HG03378 (cell line): ENCODE data around the gene EFCAB12.
"Not testable (repeated sequence)": the region's sequence is repeated elsewhere in the genome, so short reads cannot be mapped to it uniquely, and the experiment has no call there.

Experiments
- ATAC-seq: cut with Tn5 transposase; IDR thresholded peaks from one replicate; pipeline ENCODE4 v1.9.1; 2021; ENCODE audit warnings: mild to moderate bottlenecking, moderate library complexity; ENCODE audit not compliant: unreplicated experiment

Gene EFCAB12

GRCh38 chr3:129399145-129399894, 29.1 kb downstream of the EFCAB12 start:
- peak; percentile 79 for ATAC-seq

GRCh38 chr3:129398803-129399144, 29.7 kb downstream of the EFCAB12 start:
- ATAC-seq: peak; percentile 20

- ATAC-seq: not testable (repeated sequence)
Measured at GRCh38 chr3:129393760-129394564, 34.5 kb downstream of the EFCAB12 start.

- no peak for ATAC-seq
Measured at GRCh38 chr3:129393271-129393670, 35.2 kb downstream of the EFCAB12 start.

- ATAC-seq: not testable (repeated sequence)
Measured at GRCh38 chr3:129392106-129392887, 36.1 kb downstream of the EFCAB12 start.

- ATAC-seq: not testable (repeated sequence)
Measured at GRCh38 chr3:129391583-129391982, 36.9 kb downstream of the EFCAB12 start.

- ATAC-seq: no peak
Measured at GRCh38 chr3:129389572-129389937, 38.9 kb downstream of the EFCAB12 start.

- ATAC-seq: not testable (repeated sequence)
Measured at GRCh38 chr3:129388791-129389571, 39.5 kb downstream of the EFCAB12 start.

- no peak for ATAC-seq
Measured at GRCh38 chr3:129387487-129387886, 40.9 kb downstream of the EFCAB12 start.

- ATAC-seq: no peak
Measured at GRCh38 chr3:129386984-129387383, 41.5 kb downstream of the EFCAB12 start.

GRCh38 chr3:129385507-129385906, 42.9 kb downstream of the EFCAB12 start:
- not testable (repeated sequence) for ATAC-seq

GRCh38 chr3:129384594-129385323, 43.7 kb downstream of the EFCAB12 start:
- ATAC-seq: no peak

GRCh38 chr3:129384103-129384502, 44.3 kb downstream of the EFCAB12 start:
- ATAC-seq: not testable (repeated sequence)

GRCh38 chr3:129383292-129383860, 45.1 kb downstream of the EFCAB12 start:
- ATAC-seq: peak; percentile 59

GRCh38 chr3:129382366-129382765, 46.1 kb downstream of the EFCAB12 start:
- no peak for ATAC-seq

GRCh38 chr3:129379582-129380358, 48.7 kb downstream of the EFCAB12 start:
- no peak for ATAC-seq

- no peak for ATAC-seq
Measured at GRCh38 chr3:129378949-129379348, 49.5 kb downstream of the EFCAB12 start.

GRCh38 chr3:129377615-129378014, 50.8 kb downstream of the EFCAB12 start:
- ATAC-seq: no peak

- no peak for ATAC-seq
Measured at GRCh38 chr3:129375099-129375498, 53.3 kb downstream of the EFCAB12 start.
